ENCODE measurements around the gene GRK5.

The GRK5 gene

GRCh38 chr10:119414081-119414611, 206.8 kb downstream of the GRK5 start:
- in situ Hi-C loops (cut with MboI; ENCODE audit: low sequenced_read_pairs): loop anchor here (10.0 kb wide), 1 partner anchor 219 kb away; no protein-coding TSS in a partner anchor

- in situ Hi-C loops (cut with MboI; ENCODE audit: low sequenced_read_pairs): loop anchor here (10.0 kb wide), 1 partner anchor 220 kb away; no protein-coding TSS in a partner anchor
These were observed 207.8 kb downstream of the GRK5 start for GRCh38 chr10:119415121-119415520.

- in situ Hi-C loops (cut with MboI; ENCODE audit: low sequenced_read_pairs): loop anchor here (10.0 kb wide), 1 partner anchor 221 kb away; no protein-coding TSS in a partner anchor
These were observed 208.4 kb downstream of the GRK5 start for GRCh38 chr10:119415536-119416503.

- in situ Hi-C loops (cut with MboI; ENCODE audit: low sequenced_read_pairs): loop anchor here (10.0 kb wide), 1 partner anchor 222 kb away; no protein-coding TSS in a partner anchor
These were observed 209.5 kb downstream of the GRK5 start for GRCh38 chr10:119416855-119417254.

- in situ Hi-C loops (cut with MboI; ENCODE audit: low sequenced_read_pairs): loop anchor here (10.0 kb wide), 1 partner anchor 223 kb away; no protein-coding TSS in a partner anchor
These were observed 210.5 kb downstream of the GRK5 start for GRCh38 chr10:119417852-119418251.

GRCh38 chr10:119418362-119418761, 211.0 kb downstream of the GRK5 start:
- in situ Hi-C loops (cut with MboI; ENCODE audit: low sequenced_read_pairs): loop anchor here (10.0 kb wide), 1 partner anchor 224 kb away; no protein-coding TSS in a partner anchor

GRCh38 chr10:119419931-119420330, 212.6 kb downstream of the GRK5 start:
- in situ Hi-C loops (cut with MboI; ENCODE audit: low sequenced_read_pairs): loop anchor here (10.0 kb wide), 1 partner anchor 225 kb away; no protein-coding TSS in a partner anchor

- in situ Hi-C loops (cut with MboI; ENCODE audit: low sequenced_read_pairs): no loop called here
These were observed 213.8 kb downstream of the GRK5 start for GRCh38 chr10:119420950-119421875.

GRCh38 chr10:119421891-119422681, 214.7 kb downstream of the GRK5 start:
- in situ Hi-C loops (cut with MboI; ENCODE audit: low sequenced_read_pairs): no loop called here

GRCh38 chr10:119422682-119423509, 215.5 kb downstream of the GRK5 start:
- in situ Hi-C loops (cut with MboI; ENCODE audit: low sequenced_read_pairs): no loop called here

GRCh38 chr10:119423510-119424257, 216.3 kb downstream of the GRK5 start:
- in situ Hi-C loops (cut with MboI; ENCODE audit: low sequenced_read_pairs): no loop called here

- in situ Hi-C loops (cut with MboI; ENCODE audit: low sequenced_read_pairs): no loop called here
These were observed 217.0 kb downstream of the GRK5 start for GRCh38 chr10:119424258-119424975.

GRCh38 chr10:119425102-119425880, 217.9 kb downstream of the GRK5 start:
- in situ Hi-C loops (cut with MboI; ENCODE audit: low sequenced_read_pairs): no loop called here

- in situ Hi-C loops (cut with MboI; ENCODE audit: low sequenced_read_pairs): no loop called here
These were observed 218.5 kb downstream of the GRK5 start for GRCh38 chr10:119425881-119426170.

- in situ Hi-C loops (cut with MboI; ENCODE audit: low sequenced_read_pairs): no loop called here
These were observed 219.3 kb downstream of the GRK5 start for GRCh38 chr10:119426699-119427098.

GRCh38 chr10:119427263-119427864, 220.0 kb downstream of the GRK5 start:
- in situ Hi-C loops (cut with MboI; ENCODE audit: low sequenced_read_pairs): no loop called here

- in situ Hi-C loops (cut with MboI; ENCODE audit: low sequenced_read_pairs): no loop called here
These were observed 221.4 kb downstream of the GRK5 start for GRCh38 chr10:119428789-119429188.

Measured in HL-60/S4 (cell line).